Stimulated activated CD8-positive, alpha-beta memory T cell treated with anti-CD3 and anti-CD28 coated beads, Interleukin-7, amount 100 ng/mL, for 1 hour (primary cell): ENCODE data around the gene ARHGAP12.
"Not testable (repeated sequence)": the region's sequence is repeated elsewhere in the genome, so short reads cannot be mapped to it uniquely, and the experiment has no call there.

Source experiments
- DNase-seq, 2 donors: peaks; one replicate each; pipeline ENCODE4 v3.0.0-alpha.2; 2020; ENCODE audit warnings: low read depth in 2 of 2

ARHGAP12 gene, protein sequence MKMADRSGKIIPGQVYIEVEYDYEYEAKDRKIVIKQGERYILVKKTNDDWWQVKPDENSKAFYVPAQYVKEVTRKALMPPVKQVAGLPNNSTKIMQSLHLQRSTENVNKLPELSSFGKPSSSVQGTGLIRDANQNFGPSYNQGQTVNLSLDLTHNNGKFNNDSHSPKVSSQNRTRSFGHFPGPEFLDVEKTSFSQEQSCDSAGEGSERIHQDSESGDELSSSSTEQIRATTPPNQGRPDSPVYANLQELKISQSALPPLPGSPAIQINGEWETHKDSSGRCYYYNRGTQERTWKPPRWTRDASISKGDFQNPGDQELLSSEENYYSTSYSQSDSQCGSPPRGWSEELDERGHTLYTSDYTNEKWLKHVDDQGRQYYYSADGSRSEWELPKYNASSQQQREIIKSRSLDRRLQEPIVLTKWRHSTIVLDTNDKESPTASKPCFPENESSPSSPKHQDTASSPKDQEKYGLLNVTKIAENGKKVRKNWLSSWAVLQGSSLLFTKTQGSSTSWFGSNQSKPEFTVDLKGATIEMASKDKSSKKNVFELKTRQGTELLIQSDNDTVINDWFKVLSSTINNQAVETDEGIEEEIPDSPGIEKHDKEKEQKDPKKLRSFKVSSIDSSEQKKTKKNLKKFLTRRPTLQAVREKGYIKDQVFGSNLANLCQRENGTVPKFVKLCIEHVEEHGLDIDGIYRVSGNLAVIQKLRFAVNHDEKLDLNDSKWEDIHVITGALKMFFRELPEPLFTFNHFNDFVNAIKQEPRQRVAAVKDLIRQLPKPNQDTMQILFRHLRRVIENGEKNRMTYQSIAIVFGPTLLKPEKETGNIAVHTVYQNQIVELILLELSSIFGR

DNA sequence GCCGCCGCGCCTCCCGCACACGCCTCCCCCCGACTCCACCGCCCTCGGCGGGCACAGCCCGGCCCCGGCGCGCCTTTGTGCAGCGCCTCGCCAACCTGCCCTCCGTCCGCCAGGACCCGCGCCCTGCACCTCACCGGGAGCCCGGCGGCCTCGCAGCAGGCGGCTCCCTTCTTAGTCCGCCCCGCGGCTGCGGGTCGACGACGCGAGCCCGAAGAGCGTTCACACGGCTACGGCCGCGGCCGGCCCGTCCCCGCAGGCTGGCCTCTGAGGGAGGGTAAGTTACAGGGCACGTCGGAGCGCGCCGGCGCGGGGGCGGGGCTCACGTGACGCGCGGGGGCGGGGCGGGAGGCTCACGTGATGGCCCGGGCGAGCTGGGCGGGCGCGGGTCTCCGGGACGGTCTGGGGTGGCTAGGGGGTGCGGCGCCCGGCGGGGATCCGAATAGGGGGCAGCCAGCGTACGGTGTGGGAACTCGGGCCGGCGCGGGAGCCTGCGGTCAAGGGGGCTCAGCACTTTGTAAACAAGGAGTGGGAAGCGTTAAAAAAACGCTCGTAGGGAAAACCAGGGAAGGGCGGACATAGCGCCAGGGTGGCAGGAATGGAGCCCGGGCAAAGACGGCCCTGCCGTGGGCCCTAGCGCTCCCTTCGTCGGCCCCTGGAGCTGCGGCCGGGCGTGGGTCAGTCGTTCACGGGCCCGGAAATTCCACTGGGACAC, at the start of gene ARHGAP12:
Gene ARHGAP12 (minus strand): TSS at position 283 of the 712 bp plus-strand sequence. CDS start 19,976 bp downstream, outside the sequence.
- DNase-seq, result peak; percentile 68 to 73

DNA sequence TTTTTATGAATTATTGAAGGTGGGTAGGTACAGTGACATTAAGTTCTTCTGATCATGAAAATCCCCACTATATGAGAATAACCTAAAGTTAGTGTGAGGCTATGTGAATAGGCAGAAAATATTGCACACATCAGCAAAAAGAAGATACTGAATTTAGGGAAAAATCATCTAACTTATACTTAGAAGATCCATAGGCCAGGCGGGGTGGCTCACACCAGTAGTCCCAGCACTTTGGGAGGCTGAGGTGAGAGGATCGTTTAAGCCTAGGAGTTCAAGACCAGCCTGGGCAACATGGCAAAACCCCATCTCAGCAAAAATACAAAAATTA, 49.5 kb upstream of the ARHGAP12 start:
- DNase-seq, result no peak

DNA sequence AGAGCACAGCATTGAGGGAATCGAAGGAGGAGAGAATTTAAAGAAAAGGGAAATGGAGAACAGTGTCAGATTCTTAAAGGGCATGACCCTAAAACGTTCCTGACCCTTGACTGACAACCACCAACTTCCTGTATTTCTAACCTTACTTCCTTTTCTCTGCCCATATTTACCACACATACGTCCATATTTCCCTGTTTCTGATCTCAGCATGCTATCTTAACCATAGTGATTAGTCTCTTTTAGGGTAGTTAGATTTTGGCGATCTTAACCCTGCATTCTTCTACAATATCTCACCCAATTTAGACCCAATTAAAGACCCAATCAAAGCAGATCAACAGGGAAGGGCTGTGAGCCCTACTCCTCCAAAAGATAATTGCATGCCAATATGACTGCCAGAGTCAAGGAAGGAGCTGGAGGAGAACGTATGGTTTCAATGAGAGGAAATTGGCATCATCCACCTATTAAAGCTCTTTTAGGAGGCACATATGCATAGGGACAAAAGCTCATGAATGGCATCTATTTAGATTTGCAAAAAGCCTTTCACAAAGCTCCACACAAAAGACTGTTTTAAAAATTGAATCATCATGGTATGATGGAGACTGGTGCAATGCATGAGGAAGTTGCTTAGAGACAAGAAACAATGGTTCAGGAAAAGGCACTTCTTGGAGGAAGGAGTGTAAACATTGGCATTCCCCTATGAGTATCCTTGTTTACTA, 49.0 kb upstream of the ARHGAP12 start:
- no peak for DNase-seq

DNA sequence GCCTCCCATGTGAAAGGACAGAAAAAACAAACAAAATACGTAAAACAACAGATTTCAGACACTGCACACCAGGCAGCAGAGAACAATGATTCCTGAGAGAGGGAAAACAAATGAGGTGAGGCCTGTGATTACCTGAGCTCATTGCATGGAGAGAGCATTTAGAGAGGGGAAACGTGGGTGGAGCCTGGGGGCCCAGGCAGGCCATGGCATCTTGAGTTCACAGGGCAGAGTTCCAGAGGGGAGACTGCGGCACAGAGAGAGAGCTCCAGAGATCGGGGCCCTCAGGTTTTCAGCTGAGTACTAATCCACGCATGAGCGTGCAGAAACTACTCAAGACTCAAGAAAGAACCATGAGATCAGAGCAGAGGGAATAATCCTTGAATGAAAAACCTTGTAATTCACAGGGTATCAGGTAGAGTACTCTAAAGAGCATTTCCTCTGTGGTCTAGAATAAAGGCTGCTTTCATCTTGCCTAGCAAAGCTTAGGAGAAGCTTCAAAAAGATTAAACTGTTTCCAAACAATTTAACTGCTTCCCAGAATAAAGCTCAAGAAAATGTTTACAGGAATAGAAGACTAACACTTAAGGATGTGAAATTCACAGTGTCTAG, 46.6 kb upstream of the ARHGAP12 start:
- DNase-seq, result no peak

DNA sequence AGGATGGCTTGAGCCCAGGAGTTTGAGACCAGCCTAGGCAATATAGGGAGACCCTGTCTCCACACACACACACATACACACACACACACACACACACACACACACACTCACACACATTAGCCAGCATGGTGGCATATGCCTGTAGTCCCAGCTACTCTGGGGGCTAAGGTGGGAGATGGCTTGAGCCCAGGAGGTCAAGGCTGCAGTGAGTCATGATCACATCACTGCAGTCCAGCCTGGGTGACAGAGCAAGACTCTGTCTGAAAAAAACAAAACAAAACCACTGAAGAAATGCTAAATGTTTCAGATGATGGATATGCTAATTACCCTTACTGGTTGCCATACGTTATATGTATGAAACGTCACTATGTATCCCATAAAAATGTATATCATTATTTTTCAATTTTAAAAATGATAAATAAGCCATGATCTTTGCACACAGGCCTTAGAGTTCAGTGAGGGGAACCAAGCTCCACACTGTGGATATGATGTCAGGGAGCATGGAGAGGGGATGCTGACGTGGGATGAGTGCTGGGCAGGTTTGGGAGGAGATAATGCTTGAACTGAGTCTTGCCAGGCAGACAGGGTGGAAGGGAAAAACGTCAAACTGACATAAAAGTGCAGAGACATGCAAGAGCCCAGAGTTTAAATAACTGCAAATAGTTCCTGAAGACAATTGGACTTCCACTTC, 45.9 kb upstream of the ARHGAP12 start:
- no peak for DNase-seq

DNA sequence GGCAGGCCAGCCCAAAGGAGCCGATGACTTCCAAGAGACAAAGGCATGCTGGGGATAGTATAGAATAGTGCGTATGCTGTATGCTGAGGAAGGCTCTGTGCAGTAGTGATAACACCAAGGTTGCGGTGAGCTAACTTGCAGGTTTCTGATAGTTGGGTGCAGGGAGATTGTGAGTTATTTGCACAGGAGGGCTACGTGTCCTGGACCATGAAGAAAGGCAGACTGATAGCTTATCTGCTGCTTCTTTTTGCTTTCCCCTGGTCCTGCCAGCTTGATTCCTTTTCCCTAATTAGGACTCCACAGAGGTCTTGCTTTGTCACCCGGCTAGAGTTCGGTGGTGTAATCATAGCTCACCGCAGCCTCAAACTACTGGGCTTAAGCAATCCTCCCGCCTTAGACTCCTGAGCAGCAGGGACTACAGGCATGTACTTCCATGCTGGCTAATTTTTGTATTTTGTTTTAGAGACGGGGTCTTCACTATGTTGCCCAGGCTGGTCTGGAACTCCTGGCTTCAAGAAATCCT, 43.9 kb upstream of the ARHGAP12 start:
- no peak for DNase-seq

DNA sequence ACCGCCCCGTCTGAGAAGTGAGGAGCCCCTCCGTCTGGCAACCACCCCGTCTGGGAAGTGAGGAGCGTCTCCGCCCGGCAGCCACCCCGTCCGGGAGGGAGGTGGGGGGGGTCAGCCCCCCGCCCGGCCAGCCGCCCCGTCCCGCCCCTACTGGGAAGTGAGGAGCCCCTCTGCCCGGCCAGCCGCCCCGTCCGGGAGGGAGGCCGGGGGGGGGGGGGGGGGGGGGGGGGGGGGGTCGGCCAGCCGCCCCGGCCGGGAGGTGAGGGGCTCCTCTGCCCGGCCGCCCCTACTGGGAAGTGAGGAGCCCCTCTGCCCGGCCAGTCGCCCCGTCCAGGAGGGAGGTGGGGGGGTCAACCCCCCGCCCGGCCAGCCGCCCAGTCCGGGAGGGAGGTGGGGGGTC, 41.2 kb upstream of the ARHGAP12 start:
- DNase-seq, result not testable (repeated sequence)

DNA sequence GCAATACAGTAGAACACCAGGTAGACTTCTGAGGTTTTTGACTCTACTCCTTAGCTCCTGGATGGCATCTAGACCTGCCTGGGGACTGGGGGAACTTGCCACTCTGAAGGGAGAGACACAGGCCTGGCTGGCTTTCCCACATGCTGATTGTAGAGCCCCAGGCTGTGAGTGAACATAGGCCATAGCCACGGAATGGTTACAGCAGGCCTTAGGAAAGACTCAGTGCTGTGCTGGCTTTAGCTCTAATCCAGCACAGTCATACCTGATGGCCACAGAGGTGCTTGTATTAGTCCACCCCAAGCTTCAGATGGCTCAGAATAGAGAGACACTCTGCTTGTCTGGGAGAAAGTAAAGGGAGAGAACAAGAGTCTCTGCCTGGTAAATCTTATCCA, 35.0 kb upstream of the ARHGAP12 start:
- DNase-seq, result no peak

DNA sequence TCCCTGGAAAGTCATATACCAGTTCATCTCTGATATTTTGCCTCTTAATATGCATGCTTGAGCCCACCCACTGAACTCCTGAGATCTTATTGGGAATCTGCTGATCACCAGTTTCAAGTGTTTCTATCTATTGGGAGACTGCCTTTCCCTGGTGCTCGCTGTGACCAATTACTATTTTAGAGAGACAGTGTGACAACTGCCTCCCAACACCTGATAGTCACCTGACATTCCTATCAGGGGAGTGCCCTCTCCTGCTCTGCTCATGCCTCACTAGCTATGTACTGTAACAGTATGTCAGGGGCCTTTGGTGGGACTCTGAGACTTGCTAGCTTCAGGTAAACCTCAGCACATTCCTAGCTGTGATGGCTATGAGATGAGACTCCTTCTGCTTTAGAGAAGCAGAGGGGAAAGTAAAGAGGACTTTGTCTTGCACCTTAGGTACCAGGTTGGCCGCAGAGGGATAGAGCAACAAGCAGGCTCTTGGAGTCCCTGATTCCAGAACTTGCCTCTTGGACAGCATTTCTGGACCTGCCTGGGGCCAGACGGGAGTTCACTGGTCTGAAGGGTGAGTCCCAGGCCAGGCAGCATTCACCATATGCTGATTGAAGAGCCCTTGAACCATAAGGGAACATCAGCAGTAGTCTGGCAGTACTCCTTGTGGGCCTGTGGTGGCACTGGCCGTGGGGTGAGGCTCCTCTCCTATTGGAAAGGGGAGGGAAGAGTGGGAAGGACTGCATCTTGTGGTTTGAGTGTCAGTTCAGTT, 34.4 kb upstream of the ARHGAP12 start:
- no peak for DNase-seq

DNA sequence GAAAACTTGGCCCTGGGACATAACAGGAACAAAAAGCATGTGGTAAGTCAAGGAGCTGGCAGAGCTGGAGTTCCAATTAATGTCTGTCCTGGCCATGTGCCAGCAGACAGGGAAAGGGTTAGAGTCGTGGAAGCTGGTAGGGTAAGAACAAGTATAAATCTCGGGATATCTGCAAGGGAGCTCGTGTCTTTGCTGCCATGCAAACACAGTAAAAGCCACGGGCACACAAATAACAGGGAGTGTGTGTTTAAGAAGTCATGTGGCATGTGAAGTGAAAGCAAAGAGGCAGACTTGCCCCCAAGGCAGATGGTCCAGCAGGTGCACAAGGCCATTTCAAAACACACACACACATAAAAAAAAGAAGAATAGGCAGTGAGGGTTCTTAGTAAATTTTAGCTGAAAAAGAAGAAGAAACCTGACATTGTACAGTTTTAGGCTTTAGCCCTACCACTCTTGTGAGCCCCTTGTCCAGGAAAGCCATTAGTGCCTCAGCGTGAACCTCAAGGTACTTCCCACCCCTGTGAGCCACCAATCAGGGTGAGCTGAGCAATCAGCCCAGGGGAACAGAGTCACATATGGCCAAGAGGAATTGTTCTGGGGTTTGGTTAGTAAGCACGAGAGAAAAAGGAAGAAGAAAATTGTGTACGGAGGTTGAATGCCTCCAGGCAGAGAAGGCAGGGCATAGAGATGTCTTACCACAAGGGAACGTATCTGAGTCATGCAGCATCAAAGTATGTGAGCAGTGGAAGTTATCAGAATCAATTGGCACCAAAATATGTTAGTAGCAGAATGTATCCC, 32.8 kb upstream of the ARHGAP12 start:
- DNase-seq, result no peak

DNA sequence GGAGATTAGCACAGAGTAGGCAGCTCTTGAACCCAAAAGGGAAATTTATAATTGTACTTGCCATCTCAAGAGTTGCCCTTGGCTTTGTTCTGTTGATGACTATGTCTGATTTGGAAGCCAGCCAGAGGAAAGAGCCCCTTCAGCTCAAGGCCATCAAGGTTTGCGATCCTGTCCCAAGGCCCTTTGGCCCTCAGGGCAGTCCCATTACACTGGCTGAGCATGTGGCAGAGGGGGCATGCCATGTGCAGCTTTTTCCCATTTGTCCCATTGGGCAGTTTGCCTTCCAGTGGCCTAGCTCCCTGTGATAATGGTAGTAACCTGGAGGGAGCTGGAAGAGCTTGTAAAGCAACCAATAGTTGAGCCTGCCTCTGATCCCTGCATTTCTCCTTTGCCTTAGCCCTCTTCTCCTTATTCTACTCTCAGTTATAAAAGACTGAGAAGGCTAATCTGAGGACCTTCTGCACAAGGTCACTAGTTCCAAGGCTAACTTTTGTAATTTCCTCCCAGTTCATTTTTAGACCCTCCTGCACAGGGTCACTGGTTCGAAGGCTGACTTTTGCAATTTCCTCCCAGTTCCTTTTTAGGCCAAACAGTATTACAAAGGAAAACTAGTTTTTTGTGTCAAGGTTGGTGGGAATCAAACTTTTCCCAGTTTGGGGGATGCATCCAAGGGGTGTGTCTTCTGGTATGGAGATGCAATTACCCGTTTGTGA, 31.0 kb upstream of the ARHGAP12 start:
- no peak for DNase-seq

DNA sequence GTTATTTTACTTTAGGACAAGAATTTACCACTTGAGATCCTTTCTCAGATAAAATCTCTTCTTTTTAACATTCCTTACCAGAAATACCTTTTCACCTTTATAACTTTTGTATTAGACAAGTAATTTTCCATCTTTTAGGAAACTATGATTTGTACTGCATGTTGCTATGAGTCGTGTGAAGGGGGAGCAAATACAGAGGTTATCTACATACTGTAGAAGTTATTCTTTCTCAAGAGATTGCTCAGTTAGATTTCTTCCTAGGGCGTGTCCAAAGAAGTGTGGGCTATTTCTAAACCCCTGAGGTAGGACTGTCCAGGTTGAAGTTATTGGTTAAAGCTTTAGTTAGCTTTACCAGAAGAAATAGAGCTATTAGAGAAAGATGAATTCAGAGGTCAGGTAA, 30.2 kb upstream of the ARHGAP12 start:
- DNase-seq, result no peak

DNA sequence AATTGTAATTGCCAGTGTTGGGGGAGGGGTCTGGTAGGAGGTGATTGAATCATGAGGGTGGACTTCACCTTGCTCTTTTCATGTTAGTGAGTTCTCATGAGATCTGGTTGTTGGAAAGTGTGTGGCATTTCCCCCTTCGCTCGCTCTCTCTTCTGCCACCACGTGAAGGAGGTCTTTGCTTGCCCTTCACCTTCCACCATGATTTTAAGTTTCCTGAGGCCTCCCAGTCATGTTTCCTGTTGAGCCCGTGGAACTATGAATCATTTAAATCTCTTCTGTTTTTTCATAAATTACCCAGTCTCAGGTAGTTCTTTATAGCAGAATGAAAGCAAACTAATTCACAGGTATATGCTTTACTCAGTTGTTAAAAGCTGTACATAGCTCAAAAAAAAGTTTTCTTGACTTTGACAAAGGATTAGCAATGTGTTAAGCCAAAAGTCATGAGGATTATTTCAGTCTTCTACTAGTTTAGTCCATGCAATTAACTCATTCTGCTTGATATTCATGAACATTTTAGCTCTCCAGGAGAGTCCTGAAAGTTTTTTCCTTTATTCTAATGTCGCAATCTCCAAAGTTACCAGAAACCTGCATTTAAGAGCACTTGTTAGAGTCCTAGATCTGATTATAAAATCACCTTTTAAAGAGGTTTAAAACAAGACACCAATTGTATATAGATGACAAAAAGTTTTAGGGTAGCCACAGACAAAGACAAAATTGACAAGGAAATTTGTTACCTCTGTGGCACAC, 27.7 kb upstream of the ARHGAP12 start:
- no peak for DNase-seq

DNA sequence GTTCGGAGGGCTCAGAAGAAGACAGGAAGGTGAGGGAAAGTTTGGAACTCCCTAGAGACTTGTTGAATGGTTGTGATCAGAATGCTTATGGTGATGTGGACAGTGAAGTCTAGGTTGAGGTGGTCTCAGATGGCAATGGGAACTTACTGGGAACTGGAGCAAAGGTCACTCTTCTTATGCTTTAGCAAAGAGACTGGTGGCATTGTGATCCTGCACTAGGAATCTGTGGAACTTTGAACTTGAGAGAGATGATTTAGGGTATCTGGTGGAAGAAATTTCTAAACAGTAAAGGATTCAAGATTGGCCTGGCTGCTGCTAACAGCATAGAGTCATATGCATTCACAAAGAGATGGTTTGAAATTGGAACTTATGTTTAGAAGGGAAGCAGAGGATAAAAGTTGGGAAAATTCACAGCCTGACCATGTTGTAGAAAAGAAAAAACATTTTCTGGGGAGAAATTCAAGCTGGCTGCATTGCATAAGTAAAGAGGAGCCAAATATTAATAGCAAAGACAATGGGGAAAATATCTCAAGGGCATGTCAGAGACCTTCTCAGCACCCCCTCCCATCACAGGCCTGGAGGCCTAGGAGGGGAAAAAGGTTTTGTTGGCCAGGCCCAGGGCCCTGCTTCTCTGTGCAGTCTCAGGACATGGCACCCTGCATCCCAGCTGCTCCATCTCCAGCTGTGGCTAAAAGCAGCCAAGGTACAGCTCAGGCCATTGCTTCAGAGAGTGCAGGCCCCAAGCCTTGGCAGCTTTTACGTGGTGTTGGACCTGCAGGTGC, 26.0 kb upstream of the ARHGAP12 start:
- DNase-seq, result no peak

DNA sequence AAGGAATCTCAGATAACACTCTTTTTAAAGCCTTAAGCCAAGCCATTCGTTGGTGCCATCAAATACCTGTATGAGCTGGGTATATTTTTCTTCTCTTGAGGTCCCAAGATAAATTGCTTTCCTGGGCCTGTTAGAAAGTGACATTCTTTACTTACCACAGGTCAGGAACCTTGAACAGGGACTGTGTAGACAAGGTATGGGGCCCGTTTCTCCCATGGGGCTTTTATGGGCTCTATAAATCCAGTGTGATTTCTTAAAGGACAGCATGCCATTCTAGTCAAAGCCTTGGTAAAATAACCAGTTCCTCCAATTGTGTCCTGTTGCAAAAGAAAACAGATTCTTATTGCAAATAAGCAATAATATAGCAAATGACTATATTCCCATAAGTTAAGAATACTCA, 24.8 kb upstream of the ARHGAP12 start:
- no peak for DNase-seq

DNA sequence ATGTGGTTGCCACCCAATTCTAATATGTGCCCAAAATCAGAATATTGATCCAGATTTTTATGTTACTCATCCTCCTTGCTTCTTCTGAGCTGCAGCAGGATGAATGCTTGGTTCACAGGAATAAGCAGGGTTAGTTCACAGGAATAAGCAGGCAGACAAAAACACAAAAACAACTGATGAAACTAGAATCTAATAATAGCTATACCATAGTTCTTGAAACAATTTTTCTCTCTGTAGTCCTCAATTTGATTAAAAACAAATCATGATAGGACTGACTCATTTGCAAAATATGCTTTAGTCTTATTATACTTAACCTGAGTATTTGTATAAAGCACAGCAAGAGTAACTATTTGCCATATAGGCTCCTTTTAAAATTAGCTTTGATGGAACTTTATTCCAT, 24.4 kb upstream of the ARHGAP12 start:
- no peak for DNase-seq

DNA sequence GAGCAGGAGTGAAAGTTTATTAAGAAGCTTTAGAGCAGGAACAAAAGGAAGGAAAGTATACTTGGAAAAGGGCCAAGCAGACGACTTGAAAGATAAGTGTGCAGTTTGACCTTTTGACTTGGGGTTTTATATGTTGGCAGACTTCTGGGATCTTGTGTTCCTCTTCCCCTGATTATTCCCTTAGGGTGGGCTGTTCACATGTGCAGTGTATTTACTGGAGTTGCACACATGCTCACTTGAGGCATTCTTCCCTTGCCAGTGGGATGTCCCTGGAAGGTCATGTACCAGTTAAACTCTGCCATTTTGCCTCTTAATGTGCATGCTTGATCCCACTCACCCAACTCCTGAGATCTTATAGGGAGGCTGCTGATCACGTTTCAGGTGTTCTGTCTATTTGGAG, 23.4 kb upstream of the ARHGAP12 start:
- DNase-seq, result no peak
